LoVo (cell line): ENCODE results near the gene TNIK.
A peak's percentile ranks its signal among the peaks of the same experiment; 100 is the strongest.

ENCODE experiments used
- DNase-seq: peaks from one replicate; pipeline ENCODE4 v3.0.0-alpha.2; 2016; ENCODE audit warnings: low spot score

Gene TNIK

GRCh38 chr3:171038342-171038741, 421.9 kb downstream of the TNIK start:
- DNase-seq: no peak

GRCh38 chr3:171028779-171029232, 431.4 kb downstream of the TNIK start:
- DNase-seq: no peak

- no peak for DNase-seq
Measured at GRCh38 chr3:171028025-171028778, 432.0 kb downstream of the TNIK start.

- DNase-seq: no peak
Measured at GRCh38 chr3:171026597-171027293, 433.5 kb downstream of the TNIK start, which contains the start of gene SLC2A2. Gene SLC2A2 (minus strand): TSS chr3:171026720. CDS start chr3:171026670, 50 bp downstream.

- peak; percentile 8 for DNase-seq
Measured at GRCh38 chr3:171023566-171023965, 436.6 kb downstream of the TNIK start.

- no peak for DNase-seq
Measured at GRCh38 chr3:171021377-171021776, 438.8 kb downstream of the TNIK start.

- no peak for DNase-seq
Measured at GRCh38 chr3:171018156-171018935, 441.9 kb downstream of the TNIK start.

GRCh38 chr3:171013822-171014748, 446.1 kb downstream of the TNIK start:
- DNase-seq: no peak

GRCh38 chr3:171011873-171012336, 448.3 kb downstream of the TNIK start:
- DNase-seq: no peak
